ENCODE measurements around the gene CNPY2.
"Not testable (repeated sequence)": the region's sequence is repeated elsewhere in the genome, so short reads cannot be mapped to it uniquely, and the experiment has no call there.

CNPY2 gene

DNA sequence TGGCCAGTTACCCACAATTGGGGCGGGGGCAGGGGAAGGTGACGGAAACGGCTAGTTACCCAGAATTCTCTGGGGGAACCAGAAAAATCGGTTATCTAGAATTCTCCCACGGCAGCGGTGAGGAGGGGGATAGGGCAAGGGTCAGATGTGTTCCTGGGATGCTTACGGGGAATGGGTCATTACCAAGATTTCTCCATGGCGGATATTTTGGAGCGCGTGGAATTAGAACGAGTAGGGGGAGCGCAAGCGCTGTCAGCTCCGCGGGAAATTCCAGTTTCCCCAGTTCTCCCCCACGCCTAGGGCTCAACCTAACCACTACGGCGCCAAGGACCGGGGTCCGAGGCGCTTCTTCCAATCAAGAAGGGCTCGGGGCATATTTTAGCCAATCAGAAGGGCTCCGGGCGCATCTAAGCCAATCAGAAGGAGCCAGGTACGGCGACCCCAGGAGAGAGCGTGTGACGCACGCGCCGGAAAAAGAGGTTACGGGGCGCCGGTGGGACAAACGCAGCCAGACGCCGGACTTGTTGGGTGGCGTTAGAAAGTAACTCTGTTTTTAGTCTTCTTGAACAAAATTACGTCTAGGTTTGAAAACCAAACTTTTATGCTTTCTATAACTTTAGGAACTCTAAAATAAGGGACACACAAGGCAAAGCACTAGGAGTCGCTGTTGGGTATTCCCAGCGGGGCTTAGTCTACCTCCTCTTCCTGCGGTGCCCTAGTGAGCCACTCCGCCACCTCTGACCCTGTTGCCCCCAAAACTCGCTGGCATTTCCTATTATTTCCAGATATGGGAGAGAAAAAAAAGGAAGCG is 18.1 kb upstream of the CNPY2 start, which contains the start of gene PAN2:
TSS of gene PAN2 (minus strand) at position 322 of the 811 bp plus-strand sequence. CDS start 906 bp downstream, outside the sequence.
- DNase-seq: peak; percentile 87

- DNase-seq: no peak
Observed at GRCh38 chr12:56333197-56333678, 17.4 kb upstream of the CNPY2 start.

GRCh38 chr12:56332512-56333196 is 16.9 kb upstream of the CNPY2 start:
- no peak for DNase-seq

- no peak for DNase-seq
Observed at GRCh38 chr12:56330936-56331490, 15.2 kb upstream of the CNPY2 start.

DNA sequence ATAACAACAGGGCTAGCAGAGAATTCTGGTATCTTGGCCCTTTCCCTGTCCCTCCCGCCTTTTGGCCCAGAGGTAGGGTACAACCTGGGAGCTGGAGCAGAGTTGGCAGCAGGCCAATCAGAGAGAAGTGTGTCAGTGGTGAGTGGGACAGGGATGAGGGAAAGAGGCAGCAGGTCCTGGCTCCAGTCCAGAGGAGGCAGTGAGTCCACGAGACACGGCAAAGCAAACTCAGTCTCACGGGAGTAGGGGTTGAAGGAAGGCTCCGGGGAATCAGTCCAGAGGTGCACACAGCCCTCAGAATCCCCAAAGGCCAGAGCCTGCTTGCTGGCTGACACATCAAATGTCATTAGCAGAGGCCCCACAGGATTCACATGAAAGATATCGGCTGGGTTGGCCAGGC is 10.7 kb upstream of the CNPY2 start:
- DNase-seq: no peak

DNA sequence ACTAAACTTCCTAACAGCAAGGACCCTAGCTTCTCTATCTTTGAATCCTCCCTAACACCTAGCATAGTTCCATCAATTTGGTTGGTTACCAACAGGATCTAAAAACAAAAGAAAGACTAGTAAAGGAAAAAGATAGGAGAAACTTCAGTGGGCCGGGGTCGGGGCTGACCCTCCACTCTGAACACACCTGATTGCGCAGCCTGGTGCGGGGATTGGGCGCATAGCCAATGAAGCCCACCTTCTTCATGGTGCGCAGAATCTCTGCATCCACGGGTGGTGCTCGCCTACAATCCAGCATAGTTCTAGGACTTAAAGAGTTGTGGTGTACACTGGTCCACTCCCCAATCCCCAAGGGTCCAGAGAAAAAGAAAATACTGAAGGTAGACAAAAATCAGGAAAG is 10.3 kb upstream of the CNPY2 start:
- no peak for DNase-seq

- no peak for DNase-seq
Observed at GRCh38 chr12:56324206-56324605, 8.4 kb upstream of the CNPY2 start.

DNA sequence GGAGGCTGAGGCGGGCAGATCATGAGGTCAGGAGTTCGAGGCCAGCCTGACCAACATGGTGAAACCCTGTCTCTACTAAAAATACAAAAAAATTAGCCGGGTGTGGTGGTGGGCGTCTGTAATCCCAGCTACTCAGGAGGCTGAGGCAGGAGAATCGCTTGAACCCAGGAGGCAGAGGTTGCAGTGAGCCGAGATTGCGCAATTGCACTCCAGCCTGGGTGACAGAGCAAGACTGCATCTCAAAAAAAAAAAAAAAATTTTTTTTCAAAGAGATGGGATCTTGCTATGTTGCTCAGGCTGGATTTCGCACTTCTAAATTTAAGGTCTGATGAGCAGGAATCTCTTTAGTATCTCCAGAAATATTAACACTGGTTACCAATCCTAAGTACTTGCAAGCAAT is 5.8 kb upstream of the CNPY2 start:
- not testable (repeated sequence) for DNase-seq

DNA sequence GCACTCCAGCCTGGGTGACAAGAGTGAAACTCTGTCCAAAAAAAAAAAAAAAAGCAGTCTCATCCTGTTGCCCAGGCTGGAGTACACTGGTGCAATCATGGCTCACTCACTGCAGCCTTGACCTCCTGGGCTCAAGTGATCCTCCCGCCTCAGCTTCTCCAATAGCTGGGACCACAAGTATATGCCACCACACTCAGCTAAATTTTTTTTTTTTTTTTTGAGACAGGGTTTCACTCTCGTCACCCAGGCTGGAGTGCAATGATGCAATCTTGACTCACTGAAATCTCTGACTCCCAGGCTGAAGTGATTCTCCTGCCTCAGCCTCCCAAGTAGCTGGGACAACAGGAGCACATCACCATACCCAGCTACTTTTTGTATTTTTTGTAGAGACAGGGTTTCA is 5.2 kb upstream of the CNPY2 start:
- DNase-seq: no peak

- no peak for DNase-seq
Observed at GRCh38 chr12:56317675-56318074, 1.9 kb upstream of the CNPY2 start.

GRCh38 chr12:56315249-56315621 is 553 bp downstream of the CNPY2 start:
- no peak for DNase-seq

DNA sequence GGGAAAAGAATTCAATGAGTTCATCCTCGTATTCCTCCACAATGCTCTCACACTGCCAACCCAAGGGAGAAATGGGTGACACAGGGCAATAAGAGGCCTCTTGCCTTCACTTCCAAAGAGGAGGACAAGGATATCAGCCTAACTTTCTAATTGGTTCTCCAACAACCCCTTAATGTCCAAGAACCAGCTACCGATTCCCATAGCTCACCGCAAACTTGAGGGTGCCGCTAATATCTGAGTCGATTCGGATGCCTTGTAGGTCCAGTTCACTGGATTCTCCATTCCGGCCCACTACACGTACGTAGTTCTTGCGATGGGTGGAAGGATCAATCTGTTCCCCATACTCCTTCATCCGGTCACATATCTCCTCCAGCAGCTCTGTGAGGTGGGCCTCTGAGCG is 4.8 kb downstream of the CNPY2 start:
- no peak for DNase-seq

GRCh38 chr12:56308714-56309113 is 7.1 kb downstream of the CNPY2 start:
- no peak for DNase-seq

- no peak for DNase-seq
Observed at GRCh38 chr12:56307221-56307965, 8.4 kb downstream of the CNPY2 start.

DNA sequence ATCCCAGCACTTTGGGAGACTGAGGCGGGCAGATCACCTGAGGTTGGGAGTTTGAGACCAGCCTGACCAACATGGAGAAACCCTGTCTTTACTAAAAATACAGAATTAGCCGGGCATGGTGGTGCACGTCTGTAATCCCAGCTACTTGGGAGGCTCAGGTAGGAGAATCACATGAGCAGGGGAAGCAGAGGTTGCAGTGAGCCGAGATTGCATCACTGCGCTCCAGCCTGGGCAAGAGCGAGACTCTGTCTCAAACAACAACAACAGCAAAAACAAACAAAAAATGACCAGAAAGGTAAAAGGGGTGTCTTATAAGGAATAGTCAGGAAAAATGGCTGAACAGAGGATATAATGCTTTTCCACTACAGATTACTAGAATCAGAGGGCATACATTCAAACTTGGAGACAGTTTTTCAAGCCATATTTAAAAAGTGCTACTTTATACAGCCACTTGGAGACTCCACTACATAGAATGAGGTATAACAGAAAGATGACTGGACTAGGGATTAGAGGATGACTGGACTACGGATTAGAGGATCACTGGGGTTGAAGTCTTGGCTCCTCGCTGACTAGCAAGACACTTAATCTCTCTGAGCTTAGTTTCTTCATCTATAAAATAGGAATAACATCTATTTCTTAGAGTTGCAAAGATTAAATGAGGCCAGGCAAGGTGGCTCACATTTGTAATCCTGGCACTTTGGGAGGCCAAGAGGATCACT is 10.8 kb downstream of the CNPY2 start:
- no peak for DNase-seq

GRCh38 chr12:56304276-56304675 is 11.5 kb downstream of the CNPY2 start:
- DNase-seq: no peak

GRCh38 chr12:56300644-56301464 is 14.9 kb downstream of the CNPY2 start:
- no peak for DNase-seq

GRCh38 chr12:56299853-56300643 is 15.7 kb downstream of the CNPY2 start, which contains the start of gene CS:
TSS of gene CS (minus strand) at chr12:56300330. CDS start at chr12:56300201, 129 bp downstream.
- peak; percentile 96 for DNase-seq

DNA sequence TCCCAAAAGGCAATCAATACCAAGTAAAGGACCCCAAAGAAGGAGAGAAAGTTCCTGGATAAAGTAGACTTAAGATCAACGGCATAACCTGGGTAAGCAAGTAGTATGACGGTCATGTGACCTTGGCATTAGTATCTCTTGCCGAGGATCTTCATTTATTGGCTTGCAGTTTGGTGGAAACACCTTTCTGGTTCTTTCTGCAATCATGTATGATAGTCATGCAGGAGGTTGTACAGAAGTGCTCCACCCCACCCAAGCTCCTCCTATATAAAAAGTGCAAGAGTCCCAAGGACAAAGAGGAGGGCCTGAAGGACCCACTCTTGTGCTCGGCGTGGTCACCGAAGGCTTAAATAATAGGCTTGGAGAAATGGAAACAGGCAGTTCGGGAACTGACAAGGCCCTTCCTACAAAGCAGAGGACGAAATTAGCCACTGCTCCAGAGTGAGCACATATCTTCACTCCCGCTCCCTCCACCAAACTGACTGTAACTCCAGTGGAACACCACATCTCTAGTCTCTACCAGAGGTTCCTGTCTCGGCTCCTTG is 16.4 kb downstream of the CNPY2 start:
- DNase-seq: no peak

- no peak for DNase-seq
Observed at GRCh38 chr12:56298828-56299227, 17.0 kb downstream of the CNPY2 start.
